ENCODE results near the gene PRSS53.

DNA sequence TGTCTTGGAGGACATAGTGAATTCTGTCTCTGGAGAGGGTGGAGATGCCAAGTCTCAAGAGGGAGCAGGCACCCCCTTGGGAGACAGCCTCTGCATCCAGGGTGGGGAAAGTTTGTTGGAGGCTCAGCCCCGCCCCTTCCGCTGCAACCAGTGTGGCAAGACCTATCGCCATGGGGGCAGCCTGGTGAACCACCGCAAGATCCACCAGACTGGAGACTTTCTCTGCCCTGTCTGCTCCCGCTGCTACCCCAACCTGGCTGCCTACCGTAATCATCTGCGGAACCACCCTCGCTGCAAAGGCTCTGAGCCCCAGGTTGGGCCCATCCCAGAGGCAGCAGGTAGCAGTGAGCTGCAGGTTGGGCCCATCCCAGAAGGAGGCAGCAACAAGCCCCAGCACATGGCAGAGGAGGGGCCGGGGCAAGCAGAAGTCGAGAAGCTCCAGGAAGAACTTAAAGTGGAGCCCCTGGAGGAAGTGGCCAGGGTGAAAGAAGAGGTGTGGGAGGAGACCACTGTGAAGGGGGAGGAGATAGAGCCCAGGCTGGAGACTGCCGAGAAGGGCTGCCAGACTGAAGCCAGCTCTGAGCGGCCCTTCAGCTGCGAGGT is 9.3 kb downstream of the PRSS53 start:
- TF ChIP-seq EP300 (IDR thresholded peaks at IDR 0.05), result no peak
- TF ChIP-seq CTCF (IDR thresholded peaks at IDR 0.05), result no peak

All from gastroesophageal sphincter (tissue), 3 donors.